HG03103 (cell line): ENCODE measurements around the gene CCR6.
"Not testable (repeated sequence)": the region's sequence is repeated elsewhere in the genome, so short reads cannot be mapped to it uniquely, and the experiment has no call there.

Experiments
- ATAC-seq: cut with Tn5 transposase; IDR thresholded peaks from one replicate; pipeline ENCODE4 v1.9.1; 2021; ENCODE audit warnings: low read depth; ENCODE audit not compliant: unreplicated experiment

The CCR6 gene

GRCh38 chr6:167122827-167123657 lies at the start of gene CCR6:
TSS of gene CCR6 (plus strand) at chr6:167123096. CDS start at chr6:167136135, 13,039 bp downstream.
- no peak for ATAC-seq

GRCh38 chr6:167073679-167074274 lies 49.1 kb upstream of the CCR6 start:
- no peak for ATAC-seq

GRCh38 chr6:167077241-167077932 lies 45.5 kb upstream of the CCR6 start:
- ATAC-seq: no peak

- ATAC-seq: no peak
These were observed 44.2 kb upstream of the CCR6 start for GRCh38 chr6:167078745-167079144.

GRCh38 chr6:167079853-167080297 lies 43.0 kb upstream of the CCR6 start:
- ATAC-seq: peak; percentile 99

- ATAC-seq: no peak
These were observed 35.0 kb upstream of the CCR6 start for GRCh38 chr6:167087857-167088354.

- not testable (repeated sequence) for ATAC-seq
These were observed 34.2 kb upstream of the CCR6 start for GRCh38 chr6:167088741-167089140.

- no peak for ATAC-seq
These were observed 33.4 kb upstream of the CCR6 start for GRCh38 chr6:167089243-167090142.

- no peak for ATAC-seq
These were observed 32.7 kb upstream of the CCR6 start for GRCh38 chr6:167090171-167090570.

GRCh38 chr6:167091026-167091804 lies 31.7 kb upstream of the CCR6 start:
- ATAC-seq: no peak

GRCh38 chr6:167091805-167092107 lies 31.1 kb upstream of the CCR6 start:
- ATAC-seq: no peak

- no peak for ATAC-seq
These were observed 30.1 kb upstream of the CCR6 start for GRCh38 chr6:167092672-167093339.

- no peak for ATAC-seq
These were observed 29.4 kb upstream of the CCR6 start for GRCh38 chr6:167093406-167093921.

GRCh38 chr6:167093922-167094432 lies 28.9 kb upstream of the CCR6 start:
- peak; percentile 33 for ATAC-seq

- ATAC-seq: peak; percentile 19
These were observed 28.5 kb upstream of the CCR6 start for GRCh38 chr6:167094436-167094819.

GRCh38 chr6:167094820-167095637 lies 27.9 kb upstream of the CCR6 start:
- ATAC-seq: peak; percentile 48

- ATAC-seq: no peak
These were observed 27.0 kb upstream of the CCR6 start for GRCh38 chr6:167095888-167096287.

GRCh38 chr6:167096991-167097390 lies 25.9 kb upstream of the CCR6 start:
- ATAC-seq: no peak
